GM19397 (cell line): ENCODE results near the gene PKNOX2.

Experiments
- ATAC-seq: cut with Tn5 transposase; IDR thresholded peaks from one replicate; pipeline ENCODE4 v1.9.1; 2021; ENCODE audit warnings: mild to moderate bottlenecking, moderate library complexity; ENCODE audit not compliant: unreplicated experiment

PKNOX2 gene

GRCh38 chr11:125170510-125171031 lies 6.0 kb downstream of the PKNOX2 start:
- ATAC-seq, result no peak

DNA sequence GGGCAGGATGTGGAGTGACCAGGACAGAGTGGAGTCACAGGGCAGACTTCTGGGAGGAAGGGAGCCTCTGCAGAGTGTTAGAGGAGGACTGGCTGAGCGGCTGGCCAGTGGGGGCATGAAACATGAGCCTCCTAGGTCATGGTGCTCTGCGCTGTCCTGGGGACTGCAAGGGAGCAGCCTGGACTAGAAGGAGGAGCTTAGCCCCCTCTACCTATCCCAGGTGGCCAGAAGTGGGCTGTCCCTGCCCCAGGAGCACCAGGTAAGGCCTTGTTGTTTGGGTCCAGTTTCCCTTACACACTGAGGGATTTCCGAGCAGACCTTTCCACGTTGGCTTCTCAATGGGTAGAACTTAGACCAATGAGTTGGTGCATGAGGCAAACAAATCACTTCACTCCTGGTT lies 7.4 kb downstream of the PKNOX2 start:
- ATAC-seq, result no peak

DNA sequence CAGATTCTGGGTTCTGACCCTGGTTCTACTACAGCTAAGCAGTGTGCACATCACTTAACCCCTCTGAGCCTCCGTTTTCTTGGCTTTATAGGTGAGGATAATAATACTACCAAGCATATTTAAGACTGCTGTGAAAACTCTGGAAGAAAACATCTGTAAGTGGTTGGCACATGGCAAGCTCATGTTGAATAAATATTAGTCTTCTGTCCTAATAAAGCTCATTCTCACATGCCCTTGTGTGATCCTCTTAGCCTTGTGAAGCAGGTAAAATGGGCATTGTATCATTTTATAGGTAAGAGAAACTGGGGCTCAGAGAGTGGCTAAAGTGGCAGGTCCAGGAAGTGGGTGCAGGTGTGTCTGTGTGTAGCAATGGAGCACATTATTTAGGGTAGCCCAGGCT lies 8.5 kb downstream of the PKNOX2 start:
- no peak for ATAC-seq

DNA sequence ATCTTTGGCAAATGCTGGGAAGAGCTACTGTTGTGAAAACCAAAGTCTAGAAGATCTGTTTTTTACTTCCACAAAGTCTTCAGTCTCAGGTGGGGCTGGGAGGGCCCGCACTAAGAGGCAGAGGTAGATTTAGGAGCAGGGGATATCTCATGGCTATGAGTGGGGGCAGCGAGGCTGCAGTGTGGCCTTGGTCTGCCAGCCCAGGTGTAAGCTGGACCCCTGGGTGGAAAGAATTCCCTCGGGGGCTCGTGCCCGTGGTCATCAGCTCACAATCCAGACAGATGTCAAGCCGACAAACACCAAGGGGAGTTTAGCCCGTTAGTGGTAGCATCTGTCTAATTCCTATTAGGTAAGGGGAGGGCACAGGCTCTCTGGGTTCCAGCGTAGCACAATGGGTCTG lies 9.0 kb downstream of the PKNOX2 start:
- no peak for ATAC-seq

DNA sequence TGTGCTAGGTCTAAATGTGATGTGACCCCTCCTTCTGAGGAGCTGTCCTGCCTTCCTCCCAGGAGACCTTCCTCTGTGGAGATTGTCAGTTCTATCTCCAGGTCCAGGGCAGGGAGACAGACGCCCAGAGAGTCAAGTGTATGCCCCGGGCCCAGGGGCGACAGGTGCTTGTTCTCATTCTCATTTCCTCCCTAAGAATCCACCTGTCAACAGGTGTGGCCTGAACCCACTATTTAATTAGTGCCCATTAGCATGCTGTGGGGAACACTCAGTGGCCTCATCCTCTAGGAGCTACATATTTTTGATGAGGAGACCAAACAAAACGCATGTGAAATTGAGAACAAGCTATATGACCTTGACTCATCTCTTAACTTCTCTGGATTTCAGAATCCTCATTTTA lies 9.5 kb downstream of the PKNOX2 start:
- no peak for ATAC-seq

GRCh38 chr11:125174686-125175085 lies 10.1 kb downstream of the PKNOX2 start:
- ATAC-seq, result no peak

- ATAC-seq, result no peak
Measured at GRCh38 chr11:125175166-125175565, 10.6 kb downstream of the PKNOX2 start.

DNA sequence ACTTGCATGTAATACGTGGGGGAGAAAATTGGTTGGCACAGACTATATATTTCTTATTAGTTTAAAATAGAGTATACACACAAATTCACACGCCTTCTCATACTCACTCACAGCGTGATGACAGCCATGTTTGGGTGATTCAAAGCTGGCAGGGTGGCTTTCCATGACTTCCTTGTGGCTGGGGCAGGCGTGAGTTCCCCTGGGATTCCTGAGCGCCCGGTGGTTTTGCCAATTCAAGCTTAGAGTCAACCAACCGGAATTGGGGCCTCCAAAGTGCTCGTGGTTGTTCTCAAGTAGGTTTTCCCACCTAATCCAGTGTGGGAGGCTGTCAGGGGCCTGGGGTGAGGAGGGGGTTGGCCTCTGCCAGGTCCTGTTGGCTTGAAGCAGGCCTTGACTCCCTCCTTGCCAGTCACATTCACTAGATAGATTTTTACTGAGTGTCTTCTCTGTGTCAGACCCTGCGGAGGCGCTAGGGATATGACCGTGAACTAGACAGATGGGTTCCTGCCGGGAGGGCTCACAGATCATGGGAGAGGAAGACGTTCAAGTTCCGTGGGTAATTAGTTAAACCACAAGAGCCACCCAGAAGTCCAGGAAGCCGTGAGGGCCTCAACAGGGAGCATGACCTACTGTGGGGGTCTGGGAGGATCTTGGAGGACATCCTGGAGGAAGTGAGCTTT lies 11.5 kb downstream of the PKNOX2 start:
- no peak for ATAC-seq

DNA sequence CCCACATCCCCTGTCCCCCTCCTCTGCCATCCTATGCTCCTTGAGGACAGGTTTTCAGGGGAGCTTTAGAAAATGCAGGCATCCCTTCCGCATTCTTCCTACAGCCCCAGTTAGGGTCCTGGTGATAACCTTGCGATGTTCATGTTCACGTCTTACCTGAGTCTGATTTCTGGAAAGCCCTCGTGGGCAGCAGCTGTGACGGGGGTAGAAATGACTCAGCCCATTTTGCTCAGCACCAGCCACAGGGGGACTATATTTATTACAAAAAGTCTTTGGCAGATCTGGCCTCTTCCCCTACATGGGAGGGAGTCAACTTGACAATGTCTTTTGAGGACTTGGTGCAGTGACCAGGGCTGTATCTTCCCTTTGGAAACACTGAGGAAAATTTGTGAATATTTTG lies 12.3 kb downstream of the PKNOX2 start:
- ATAC-seq, result peak; percentile 44

GRCh38 chr11:125177543-125177942 lies 13.0 kb downstream of the PKNOX2 start:
- no peak for ATAC-seq

DNA sequence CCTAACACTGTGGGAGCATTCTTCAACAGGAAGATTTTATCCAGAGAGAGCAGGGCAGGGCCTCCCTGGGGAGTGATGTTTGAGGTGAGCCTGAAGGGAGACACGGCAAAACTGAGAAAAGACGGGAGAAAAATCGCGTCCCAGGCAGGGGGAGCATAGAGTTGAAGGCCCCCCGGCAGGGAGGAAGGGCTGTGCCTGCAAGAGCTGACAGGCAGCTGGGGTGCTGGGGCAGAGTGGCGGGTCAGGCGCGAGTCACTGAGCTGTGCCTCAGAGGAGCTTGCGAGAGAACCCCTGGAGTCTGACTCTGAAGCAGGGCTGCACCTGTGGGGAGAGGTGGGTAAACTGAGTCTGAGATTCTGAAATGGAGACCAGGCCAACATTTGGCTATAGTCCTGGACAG lies 14.8 kb downstream of the PKNOX2 start:
- no peak for ATAC-seq

DNA sequence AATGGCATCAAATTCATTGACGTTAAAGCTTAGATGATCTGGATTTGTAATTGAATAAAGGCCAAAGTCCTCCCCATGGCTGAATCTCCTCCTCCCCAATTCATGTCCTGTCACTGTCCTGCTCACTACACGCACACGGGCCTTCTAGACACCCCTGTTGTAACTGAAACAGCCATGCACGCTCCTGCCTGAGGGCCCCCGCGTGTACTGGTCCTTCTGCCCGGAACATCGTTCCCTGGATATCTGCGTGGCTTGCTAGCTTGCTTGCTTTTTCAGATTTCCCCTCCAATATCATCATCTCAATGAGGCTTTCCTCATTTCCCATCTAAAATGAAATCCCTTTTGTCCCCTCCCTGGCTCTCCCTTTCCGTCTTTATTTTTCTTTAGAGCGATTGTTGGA lies 15.3 kb downstream of the PKNOX2 start:
- no peak for ATAC-seq

DNA sequence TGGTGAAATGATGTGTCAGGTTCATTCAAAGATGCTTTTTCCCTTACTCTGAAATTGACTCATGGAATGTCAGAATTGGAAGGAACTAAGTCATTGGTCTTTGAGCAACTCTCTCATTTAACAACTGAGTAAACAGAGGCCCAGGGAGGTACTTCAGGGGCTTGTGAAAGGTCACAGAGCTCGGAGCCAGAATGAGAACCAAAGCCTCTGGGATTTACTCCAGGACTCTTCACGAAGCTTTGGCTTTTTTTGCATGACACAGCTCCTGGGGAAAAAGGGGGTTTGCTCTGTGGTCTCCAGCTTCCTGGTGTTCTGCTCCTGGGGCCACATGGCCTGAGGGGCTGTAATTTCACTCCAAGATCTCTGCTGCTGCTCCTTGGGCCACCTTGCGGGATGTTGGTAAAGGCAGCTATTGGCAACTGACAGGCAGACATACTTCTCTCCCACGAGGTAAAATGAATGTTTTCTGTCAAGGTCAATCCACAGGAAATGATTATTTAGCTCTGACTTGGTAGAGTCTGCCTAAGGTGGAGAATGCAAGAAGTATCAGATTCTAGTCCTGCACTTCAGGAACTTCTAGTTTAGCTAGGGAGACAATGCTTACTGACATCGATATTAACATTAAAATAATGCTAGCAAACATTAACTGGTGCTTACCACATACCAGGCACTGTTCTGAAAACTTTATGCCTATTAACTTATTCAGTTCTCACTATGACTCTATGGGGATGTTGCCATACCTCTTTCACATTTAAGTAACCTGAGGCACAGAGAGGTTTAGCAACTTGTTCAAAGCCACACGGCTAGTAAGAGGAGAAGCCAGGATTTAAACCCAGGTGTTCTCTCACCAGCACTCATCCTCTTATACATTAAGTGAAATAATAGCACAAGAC lies 16.1 kb downstream of the PKNOX2 start:
- no peak for ATAC-seq

DNA sequence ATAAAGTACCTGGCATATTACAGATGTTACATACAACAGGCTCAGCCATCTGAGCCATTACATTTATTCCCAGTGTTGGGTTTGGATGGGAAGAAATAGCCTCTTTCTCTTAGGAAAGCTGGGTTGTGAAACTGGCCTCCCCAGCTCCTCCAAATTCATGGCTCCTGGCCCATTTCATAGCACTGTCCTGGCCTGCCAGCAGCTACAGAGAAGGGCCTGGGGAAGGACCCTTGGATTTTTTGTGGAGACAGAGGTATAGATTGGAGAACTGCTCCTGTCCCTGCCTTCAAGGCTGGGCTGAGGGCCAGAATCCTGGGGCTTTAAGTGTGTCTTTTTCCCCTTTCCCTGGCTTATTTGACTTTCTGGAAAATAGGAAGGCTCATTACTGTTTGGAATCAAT lies 18.0 kb downstream of the PKNOX2 start:
- no peak for ATAC-seq

DNA sequence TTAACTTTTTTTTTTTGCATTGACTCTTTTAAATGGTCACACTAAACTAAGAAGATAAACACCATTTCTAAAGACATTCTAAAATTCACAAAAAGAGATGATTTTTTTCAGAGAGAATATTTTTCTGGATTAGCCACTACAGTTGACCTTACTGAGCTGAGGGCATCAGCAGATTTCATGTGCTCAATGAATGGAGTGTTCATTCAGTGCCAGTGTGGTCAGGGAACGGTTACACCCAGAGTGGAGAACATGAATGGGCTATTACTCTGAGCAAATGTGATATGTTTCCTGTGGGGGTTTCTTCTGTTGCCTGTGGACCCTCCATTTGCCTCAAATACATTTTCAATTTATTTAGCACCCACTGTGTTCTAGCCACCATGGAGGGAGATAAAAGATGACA lies 19.1 kb downstream of the PKNOX2 start:
- no peak for ATAC-seq

- no peak for ATAC-seq
Measured at GRCh38 chr11:125188021-125188420, 23.5 kb downstream of the PKNOX2 start.

DNA sequence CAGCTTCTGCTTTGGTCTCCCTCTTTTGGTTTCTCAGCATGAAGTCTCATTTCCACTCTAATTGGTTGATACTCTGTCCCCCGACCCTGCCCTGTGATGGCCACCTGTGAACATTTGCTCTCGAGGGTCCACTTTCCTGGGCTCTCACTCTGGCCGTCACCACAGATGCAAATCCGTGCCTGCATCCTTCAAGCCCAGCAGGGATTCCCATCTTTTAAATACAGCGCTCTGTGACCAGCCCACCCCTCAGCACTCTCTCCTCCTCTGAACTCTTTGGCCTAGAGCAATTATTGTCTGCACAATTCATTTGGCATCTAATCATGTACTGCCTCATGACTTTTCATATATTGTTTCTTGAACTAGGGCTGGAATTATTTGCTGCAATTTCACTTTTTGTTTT lies 26.0 kb downstream of the PKNOX2 start:
- ATAC-seq, result no peak

DNA sequence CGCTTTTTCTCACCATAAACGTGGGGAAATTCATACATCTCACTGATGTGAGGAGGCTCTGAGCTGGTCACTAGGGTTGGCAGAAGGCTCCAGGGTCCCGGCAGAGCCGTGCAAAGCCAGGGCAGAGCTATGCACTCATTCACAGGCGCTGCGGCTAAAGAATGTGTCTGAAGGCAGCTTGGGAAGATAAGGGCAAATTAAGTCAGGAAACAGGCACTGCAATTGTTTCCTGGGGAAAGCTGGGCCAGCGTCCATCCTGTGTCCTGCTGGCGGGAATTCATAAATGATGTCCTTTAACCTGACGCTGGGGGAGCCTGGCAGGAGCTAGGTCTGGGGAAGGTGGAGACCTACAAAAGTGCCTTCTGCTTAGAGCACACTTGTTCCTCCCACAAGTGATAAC lies 27.6 kb downstream of the PKNOX2 start:
- ATAC-seq, result no peak

DNA sequence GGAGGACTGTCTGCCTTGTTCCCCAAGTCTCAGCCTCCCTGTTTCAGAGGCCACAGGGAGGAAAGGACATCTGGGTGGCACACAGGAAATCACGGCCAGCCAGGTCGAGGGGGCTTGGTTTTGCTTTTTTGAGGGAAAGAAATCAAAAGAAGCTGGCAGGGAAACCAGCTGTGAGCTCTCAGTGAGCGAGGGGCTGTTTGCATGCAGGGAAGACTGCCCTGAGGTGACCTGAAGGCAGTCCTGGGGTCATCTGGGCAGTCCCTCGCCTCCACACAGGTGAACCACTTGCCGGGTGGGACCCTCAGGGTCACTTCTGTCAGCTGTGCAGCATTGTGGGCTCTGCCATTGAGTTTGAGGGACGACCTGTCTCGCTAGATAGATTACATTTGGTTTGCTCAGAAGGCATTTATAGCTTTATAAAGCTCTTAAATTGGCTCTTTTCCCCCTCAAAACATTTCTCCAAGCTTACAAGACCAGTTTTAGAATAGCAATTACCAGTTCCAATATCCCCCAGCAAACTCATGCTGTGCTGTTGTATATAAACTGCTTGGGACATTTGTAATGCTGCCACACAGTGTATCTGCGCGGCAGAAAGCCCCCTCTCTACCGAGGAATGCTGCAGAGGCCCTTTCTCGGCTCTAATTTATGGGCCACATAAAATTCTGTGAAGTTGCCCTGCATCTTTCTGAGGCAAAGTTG lies 28.3 kb downstream of the PKNOX2 start:
- ATAC-seq, result no peak

DNA sequence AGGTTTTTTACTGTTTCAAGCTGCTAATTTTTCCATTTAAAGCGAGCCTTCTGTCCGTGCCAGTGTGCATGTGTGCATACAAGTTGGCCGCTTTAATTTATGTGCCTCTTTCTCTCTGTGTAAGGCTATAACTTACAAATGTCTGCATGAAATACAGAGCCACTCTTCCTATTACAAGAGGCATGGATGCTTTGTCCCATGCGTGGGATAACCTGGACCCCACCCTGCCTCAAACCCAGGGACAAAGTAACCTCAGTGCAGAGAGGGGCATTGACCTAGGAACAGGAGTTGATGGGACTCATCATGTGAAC lies 28.8 kb downstream of the PKNOX2 start:
- no peak for ATAC-seq

DNA sequence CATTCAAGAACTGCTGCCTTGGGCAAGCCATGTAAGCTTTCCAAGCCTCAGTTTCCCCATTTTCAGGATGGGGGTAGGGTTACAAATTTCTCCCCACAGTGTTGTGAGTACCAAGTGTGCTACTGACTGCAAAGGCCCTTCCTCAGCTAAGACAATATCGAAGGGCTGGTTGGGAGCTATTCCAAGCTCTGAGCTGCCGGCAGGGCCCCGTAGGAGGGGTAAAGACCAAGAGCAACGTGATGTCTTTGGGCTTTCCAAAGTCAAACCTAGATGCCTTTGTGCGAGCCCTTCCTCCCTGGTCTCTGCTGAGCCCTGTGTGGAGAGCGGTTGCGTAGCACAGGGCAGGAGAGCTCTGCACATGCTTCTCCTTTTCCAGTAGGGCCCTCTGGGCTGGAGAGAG lies 29.3 kb downstream of the PKNOX2 start:
- no peak for ATAC-seq

DNA sequence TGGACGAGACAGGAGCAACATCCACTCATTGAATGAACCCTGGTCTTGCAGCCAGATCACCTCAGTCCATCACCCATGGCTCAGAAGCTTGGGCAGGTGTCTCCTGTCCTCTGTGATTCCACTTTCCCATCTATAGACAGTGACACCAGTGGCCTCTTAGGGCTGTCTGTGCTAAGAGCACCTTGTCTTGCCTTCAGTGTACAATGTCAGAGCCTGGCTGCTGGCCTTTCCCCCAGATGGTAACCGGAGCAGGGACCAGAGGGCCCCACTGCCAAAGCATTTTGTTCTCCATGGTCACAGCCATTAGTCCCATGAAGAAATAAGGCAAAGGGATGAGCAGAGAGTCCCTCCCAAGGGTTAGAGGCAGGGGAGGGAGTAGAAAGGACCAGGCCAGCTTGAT lies 35.4 kb downstream of the PKNOX2 start:
- ATAC-seq, result no peak
